HUES6 (cell line): ENCODE measurements around the gene CAMK2B.
"Not testable (repeated sequence)": the region's sequence is repeated elsewhere in the genome, so short reads cannot be mapped to it uniquely, and the experiment has no call there.

Source experiments
- H3K27ac ChIP-seq: 2 replicates; pipeline ENCODE4 v1.7.0; 2013; ENCODE audit warnings: low read depth, mild to moderate bottlenecking, low read length, inconsistent platforms
- H3K27me3 ChIP-seq: 2 replicates; pipeline ENCODE4 v1.6.1; 2013; ENCODE audit warnings: low read length; ENCODE audit not compliant: control insufficient read depth, insufficient read depth
- H3K36me3 ChIP-seq: 2 replicates; pipeline ENCODE4 v1.6.1; 2013; ENCODE audit warnings: low read length; ENCODE audit not compliant: control insufficient read depth, insufficient read depth
- H3K4me1 ChIP-seq: 2 replicates; pipeline ENCODE4 v1.6.1; 2013; ENCODE audit warnings: low read length; ENCODE audit not compliant: control insufficient read depth, insufficient read depth
- H3K4me3 ChIP-seq: 2 replicates; pipeline ENCODE4 v1.5.1; 2013; ENCODE audit warnings: low read depth, low read length
- H3K9ac ChIP-seq: one replicate; pipeline ENCODE4 v1.6.1; 2013; ENCODE audit warnings: mild to moderate bottlenecking, low read length
- H3K9me3 ChIP-seq: 2 replicates; pipeline ENCODE4 v1.6.1; 2013; ENCODE audit warnings: low read depth, low read length; ENCODE audit not compliant: control insufficient read depth, insufficient read depth

CAMK2B gene

DNA sequence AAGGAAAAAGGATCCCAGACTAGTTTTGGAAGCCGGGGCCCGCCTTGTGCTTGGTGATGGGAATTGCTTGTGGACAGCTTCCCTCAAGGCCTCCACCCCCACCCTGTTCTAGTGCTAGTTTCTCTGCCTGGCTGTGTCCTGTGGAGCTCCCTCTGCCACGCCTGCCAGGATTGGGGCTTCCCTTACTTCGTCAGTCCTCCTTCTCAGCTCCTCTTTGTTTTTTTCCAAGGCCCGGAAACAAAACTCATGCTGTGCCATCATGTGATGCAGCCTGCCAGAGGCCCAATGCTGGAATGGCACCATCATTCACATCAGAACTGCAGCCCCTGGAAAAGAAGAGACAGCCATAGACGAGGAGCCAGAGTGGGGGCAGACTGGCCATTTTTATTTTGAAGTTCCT, 113.4 kb downstream of the CAMK2B start:
- H3K27me3 ChIP-seq: no peaks in the 10 kb centered on the region
- peaks cover 66% of the 10 kb centered on the region for H3K36me3 ChIP-seq
- no peak overlapping the region for H3K9ac ChIP-seq
- H3K27ac ChIP-seq: no peak overlapping the region
- H3K9me3 ChIP-seq: no peaks in the 10 kb centered on the region
- no peak overlapping the region for H3K4me3 ChIP-seq
- peaks cover 15% of the 10 kb centered on the region for H3K4me1 ChIP-seq

DNA sequence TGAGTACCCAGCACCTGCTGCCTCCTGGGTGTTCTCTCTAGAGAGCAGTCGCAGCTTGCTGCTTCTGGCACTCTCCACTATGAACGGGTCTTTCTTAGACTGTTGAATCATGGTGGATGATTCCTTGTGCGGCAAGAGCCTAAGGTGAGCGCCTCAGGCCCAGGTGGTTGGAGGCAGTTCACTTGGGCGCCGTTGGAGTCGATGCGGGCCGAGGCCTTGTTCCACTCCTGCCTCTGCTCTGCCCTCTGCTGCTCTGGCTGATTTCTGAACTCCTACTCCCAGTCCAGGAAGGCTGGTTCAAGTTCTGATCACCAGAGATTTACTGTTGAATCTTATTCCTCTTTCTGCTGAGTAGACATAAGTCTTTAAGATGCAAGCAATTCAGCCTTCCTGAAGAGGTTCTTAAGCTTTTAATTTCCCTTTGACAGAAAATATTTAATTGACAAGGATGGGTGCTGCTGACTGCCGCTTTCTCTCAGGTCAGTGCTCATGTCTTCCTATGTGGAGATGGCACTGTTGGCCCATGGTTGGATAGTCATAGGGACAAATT, 114.2 kb downstream of the CAMK2B start:
- Histone ChIP-seq H3K9ac (no peak overlapping the region), H3K27ac (no peak overlapping the region), H3K4me1 (peaks cover 15% of the 10 kb centered on the region), H3K27me3 (no peaks in the 10 kb centered on the region), H3K4me3 (no peak overlapping the region), H3K9me3 (no peaks in the 10 kb centered on the region), H3K36me3 (peaks cover 74% of the 10 kb centered on the region)

DNA sequence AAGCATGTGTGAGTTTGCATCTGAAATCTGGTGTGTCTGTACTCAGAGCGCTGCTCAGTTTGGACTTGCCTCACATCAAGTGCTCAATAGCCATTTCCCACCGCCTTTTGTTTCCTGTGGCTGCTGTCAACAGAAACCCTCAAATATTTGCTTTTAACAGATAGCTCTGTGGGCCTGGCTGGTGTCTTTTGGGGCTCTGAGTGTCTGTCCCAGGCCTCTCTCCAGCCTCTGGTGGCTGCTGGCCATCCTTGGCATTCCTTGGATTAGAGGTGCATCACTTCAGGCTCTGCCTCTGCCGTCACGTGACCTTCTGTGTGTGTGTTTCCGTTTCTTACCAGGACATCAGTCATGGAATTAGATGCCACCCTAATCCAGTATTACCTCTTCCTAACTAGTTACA, 115.3 kb downstream of the CAMK2B start:
- H3K36me3 ChIP-seq: peaks cover 85% of the 10 kb centered on the region

DNA sequence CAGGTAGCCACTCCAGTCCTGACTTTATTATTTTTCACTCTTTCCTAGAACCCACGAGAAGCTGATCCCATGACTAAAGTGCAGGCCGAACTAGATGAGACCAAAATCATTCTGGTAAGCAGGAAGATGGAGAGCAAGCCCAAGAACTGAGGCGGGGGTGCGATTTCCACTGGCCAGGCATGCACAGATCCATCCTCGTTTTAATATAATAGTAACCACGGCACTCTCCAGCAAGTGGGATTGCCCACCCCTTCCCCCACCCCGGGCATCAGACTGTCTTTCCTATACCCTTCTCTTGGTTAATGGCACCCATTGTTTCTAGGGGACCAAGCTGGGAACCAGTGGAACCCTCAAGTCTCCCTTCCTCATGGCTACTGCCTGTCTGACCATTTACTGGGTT, 117.3 kb downstream of the CAMK2B start:
- no peak overlapping the region for H3K4me3 ChIP-seq
- H3K9ac ChIP-seq: no peak overlapping the region
- H3K36me3 ChIP-seq: peaks cover 87% of the 10 kb centered on the region
- H3K4me1 ChIP-seq: no peaks in the 10 kb centered on the region
- no peak overlapping the region for H3K27ac ChIP-seq
- no peaks in the 10 kb centered on the region for H3K9me3 ChIP-seq
- no peaks in the 10 kb centered on the region for H3K27me3 ChIP-seq

More for the DNA sequence above, 115.3 kb downstream of the CAMK2B start:
- Histone ChIP-seq H3K4me3 (no peak overlapping the region), H3K4me1 (peaks cover 15% of the 10 kb centered on the region), H3K9me3 (no peaks in the 10 kb centered on the region), H3K27ac (no peak overlapping the region), H3K9ac (no peak overlapping the region), H3K27me3 (no peaks in the 10 kb centered on the region)

DNA sequence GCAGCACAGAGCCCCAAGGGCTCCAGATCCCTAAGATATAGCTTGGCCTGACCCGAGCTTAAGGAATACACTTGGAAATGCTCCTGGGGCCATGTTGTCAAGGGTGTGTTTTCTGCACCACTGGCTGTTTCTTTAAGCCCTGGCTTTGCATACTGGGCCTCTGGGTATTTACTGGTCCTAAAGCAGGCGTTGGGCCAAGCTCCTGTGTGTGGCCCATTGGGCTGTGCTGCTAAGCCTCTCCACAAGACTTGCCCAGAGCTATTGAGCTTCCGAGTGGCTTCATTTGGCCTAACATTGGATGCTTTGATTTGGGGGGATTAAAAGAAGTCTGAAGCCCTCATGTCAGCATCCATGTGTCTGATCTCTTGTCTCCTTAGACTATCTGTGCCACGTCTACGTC, 119.4 kb downstream of the CAMK2B start:
- Histone ChIP-seq H3K4me3 (no peak overlapping the region), H3K27ac (no peak overlapping the region), H3K9ac (no peak overlapping the region), H3K4me1 (no peaks in the 10 kb centered on the region), H3K36me3 (peaks cover 69% of the 10 kb centered on the region), H3K27me3 (no peaks in the 10 kb centered on the region), H3K9me3 (no peaks in the 10 kb centered on the region)

DNA sequence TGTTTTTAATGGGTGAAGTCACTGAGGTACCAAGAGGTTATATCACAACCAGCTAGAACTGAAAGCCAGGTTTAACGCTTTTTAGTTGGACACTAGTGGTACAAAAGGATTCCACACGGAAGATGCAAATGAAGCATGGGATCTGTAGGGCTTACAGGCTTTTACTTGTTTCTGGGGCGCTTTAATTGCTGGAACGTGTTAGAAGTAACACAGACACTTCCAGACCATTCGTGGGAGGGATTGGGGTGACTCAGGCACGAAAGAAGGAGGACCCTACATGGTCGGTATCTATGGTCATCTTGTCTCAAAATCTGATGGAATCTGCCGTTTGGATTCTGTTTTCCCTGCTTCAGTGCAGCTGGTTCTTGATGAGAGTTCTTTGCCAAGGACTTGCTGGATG, 123.6 kb downstream of the CAMK2B start:
- Histone ChIP-seq H3K36me3 (peaks cover 27% of the 10 kb centered on the region), H3K9ac (peak overlapping the region; percentile 45), H3K9me3 (no peaks in the 10 kb centered on the region), H3K4me1 (no peaks in the 10 kb centered on the region), H3K4me3 (peak overlapping the region; percentile 99), H3K27ac (no peak overlapping the region), H3K27me3 (no peaks in the 10 kb centered on the region)

DNA sequence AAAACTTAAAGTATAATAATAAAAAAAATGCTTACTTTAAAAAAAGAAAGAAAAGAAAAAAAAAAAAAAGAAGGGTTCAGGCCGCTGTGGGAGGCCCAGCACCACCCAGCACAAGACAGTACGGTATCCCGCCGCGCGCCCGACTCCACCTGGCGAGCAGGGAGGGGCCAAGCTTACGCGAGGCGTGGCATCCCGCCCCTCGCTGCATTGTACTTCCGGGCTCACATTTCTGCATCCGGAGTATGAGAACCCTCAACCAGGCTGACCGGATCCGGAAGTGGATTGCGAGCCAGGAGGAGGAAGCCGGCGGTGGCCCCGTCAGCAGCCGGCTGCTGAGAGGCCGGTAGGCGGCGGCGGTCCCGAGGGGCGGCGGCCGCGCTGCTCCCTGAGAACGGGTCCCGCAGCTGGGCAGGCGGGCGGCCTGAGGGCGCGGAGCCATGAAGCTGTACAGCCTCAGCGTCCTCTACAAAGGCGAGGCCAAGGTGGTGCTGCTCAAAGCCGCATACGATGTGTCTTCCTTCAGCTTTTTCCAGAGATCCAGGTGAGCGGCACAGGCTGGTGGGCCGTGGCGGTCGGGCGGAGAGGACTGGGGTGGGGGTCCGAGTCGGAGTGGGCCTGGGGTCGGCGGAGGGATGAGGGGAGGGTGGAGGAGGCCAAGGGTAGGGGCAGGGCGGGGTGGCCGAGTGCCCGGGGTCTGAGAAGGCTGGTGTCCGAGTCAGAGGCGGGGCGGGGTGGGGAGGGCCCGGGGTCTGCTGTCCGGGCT, 124.5 kb downstream of the CAMK2B start, which contains the start of gene YKT6:
Gene YKT6 (plus strand): TSS at position 280 of the 763 bp plus-strand sequence. CDS start 158 bp downstream, at position 438.
- peak within 1 kb of the TSS; percentile 56; the same call in 1 of the 2 replicates for H3K27ac ChIP-seq
- no peaks in the 10 kb centered on the region for H3K9me3 ChIP-seq
- H3K4me1 ChIP-seq: no peaks in the 10 kb centered on the region
- H3K4me3 ChIP-seq: peak within 1 kb of the TSS; percentile 99
- no peaks in the 10 kb centered on the region for H3K27me3 ChIP-seq
- H3K9ac ChIP-seq: peak within 1 kb of the TSS; percentile 93
- H3K36me3 ChIP-seq: peaks cover 18% of the 10 kb centered on the region

DNA sequence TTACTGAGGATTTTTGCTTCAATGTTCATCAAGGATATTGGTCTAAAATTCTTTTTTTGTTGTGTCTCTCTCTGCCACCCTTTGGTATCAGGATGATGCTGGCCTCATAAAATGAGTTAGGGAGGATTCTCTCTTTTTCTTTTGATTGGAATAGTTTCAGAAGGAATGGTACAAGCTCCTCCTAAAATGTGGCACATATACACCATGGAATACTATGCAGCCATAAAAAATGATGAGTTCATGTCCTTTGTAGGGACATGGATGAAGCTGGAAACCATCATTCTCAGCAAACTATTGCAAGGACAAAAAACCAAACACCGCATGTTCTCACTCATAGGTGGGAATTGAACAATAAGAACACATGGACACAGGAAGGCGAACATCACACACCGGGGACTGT, 125.2 kb downstream of the CAMK2B start:
- H3K4me1 ChIP-seq, H3K9me3 ChIP-seq, H3K27ac ChIP-seq, H3K4me3 ChIP-seq, H3K27me3 ChIP-seq, H3K9ac ChIP-seq: not testable (repeated sequence)
- H3K36me3 ChIP-seq: peaks cover 11% of the 10 kb centered on the region

DNA sequence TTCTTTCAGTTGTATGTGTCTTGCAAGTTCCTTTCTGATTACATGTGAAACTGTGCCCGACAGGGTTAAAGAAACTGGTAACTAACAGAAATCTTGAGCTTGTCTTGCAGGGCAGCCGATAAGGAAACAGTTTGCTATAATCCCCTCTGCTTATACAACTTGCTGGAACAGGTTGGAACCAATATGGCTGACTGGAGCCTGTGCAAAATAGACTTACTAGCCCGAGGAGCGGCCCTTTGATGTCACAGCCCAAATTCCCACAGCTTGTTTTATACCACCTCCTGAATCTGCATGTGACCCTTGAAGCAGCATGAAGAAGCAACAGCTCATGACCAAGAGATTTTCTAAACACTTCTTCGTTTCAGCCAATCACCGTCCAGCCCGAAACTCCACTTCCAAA, 127.9 kb downstream of the CAMK2B start:
- Histone ChIP-seq H3K36me3 (no peaks in the 10 kb centered on the region), H3K9me3 (no peaks in the 10 kb centered on the region), H3K4me1 (no peaks in the 10 kb centered on the region), H3K27ac (no peak overlapping the region), H3K4me3 (no peak overlapping the region), H3K27me3 (no peaks in the 10 kb centered on the region), H3K9ac (no peak overlapping the region)

DNA sequence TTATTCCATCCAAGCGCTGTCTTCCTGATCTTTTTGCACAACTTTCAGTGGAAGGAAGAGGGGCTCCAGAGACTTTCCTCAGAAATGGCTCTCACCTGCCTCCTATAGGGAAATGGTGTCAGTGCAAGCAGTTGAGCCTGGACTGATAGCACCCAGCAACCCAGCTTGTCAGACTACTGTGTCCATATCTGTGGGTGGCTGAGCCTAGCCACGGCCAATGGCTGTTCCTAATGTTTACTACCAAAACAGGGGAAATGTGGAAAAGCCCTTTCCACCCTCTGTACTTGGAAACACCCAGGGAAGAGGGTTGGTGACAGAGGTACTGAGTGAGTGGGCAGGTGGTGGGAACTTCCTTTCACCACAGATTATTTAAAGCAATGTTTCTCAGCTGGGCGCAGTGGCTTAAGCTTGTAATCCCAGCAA, 128.9 kb downstream of the CAMK2B start:
- H3K4me1 ChIP-seq: no peaks in the 10 kb centered on the region
- H3K4me3 ChIP-seq: no peak overlapping the region
- no peaks in the 10 kb centered on the region for H3K9me3 ChIP-seq
- H3K9ac ChIP-seq: no peak overlapping the region
- no peak overlapping the region for H3K27ac ChIP-seq
- H3K27me3 ChIP-seq: no peaks in the 10 kb centered on the region
- no peaks in the 10 kb centered on the region for H3K36me3 ChIP-seq

DNA sequence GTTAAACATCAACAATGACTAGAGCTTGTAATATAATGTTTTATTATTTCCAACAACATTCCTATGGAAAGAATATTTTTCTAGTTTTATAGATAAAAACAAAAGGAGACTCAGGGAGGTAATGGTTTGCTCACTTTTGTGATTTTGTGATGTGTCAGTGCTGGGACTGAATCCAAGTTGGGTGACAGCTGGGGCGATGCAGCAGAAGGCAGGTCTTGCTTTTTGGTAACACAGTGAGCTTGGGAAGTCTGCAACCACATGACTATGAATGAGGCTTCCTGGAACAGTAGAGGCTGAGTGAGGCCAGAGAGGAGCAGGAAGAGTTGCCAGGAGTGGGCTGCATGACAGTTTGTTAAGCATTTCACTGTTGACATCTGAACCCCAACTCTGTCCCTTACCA, 129.5 kb downstream of the CAMK2B start:
- no peak overlapping the region for H3K9ac ChIP-seq

More for the DNA sequence above, 129.5 kb downstream of the CAMK2B start:
- Histone ChIP-seq H3K36me3 (no peaks in the 10 kb centered on the region), H3K4me1 (no peaks in the 10 kb centered on the region), H3K27ac (no peak overlapping the region), H3K9me3 (no peaks in the 10 kb centered on the region), H3K27me3 (no peaks in the 10 kb centered on the region), H3K4me3 (no peak overlapping the region)
